GM12878 (cell line): ENCODE results near the gene CCDC14. TPM values are rescaled to one million over a fixed set of nuclear protein-coding genes. Genes with fewer than 3 reads are reported as not detected.
"Not testable (repeated sequence)": the region's sequence is repeated elsewhere in the genome, so short reads cannot be mapped to it uniquely, and the experiment has no call there.

Source experiments
- ATAC-seq: fragments of 200-7000 bp; cut with Tn5 transposase; 3 replicates; pipeline ENCODE4 v1.9.1; 2020; ENCODE audit warnings: mild to moderate bottlenecking, moderate library complexity
- BruUV-seq: library from RNA; stranded (reverse); fragments of 400-500 nt; replicated peaks from 2 replicates; lab custom pipeline; 2021; lab: Mats Ljungman, UMichigan
- CTCF ChIA-PET: fragments of 300-600 bp; sonication (Branson Sonifier 250); formaldehyde crosslinking; extraction: SDS; loops from one replicate; lab custom pipeline; 2021; ENCODE audit warnings: inconsistent platforms; lab: Yijun Ruan, JAX
- POLR2A ChIA-PET: fragments of 350-600 bp; formaldehyde crosslinking; extraction: SDS; loops from one replicate; lab custom pipeline; 2021; ENCODE audit warnings: inconsistent platforms; lab: Charles Lee
- RAD21 ChIA-PET: fragments of 300-600 bp; sonication (Branson Sonifier 250); formaldehyde crosslinking; loops from one replicate; lab custom pipeline; 2023; ENCODE audit warnings: antibody characterized with exemption; ENCODE audit not compliant: unreplicated experiment; lab: Charles Lee
- SMC1A ChIA-PET: fragments of 300-600 bp; sonication (Branson Sonifier 250); formaldehyde crosslinking; loops from one replicate; lab custom pipeline; 2023; ENCODE audit not compliant: unreplicated experiment, uncharacterized antibody; lab: Charles Lee
- DNase-seq: peaks from one replicate; pipeline ENCODE4 v3.0.0-alpha.2; 2011; ENCODE audit warnings: low read depth, low spot score
- FAIRE-seq: peaks from 3 replicates; lab custom pipeline; 2011; peaks lifted over from hg19 to GRCh38; lab: Jason Lieb, UNC
- H2AFZ ChIP-seq: 2 replicates; pipeline ENCODE4 v1.6.0; 2011; ENCODE audit warnings: low read depth, low read length, control low read depth; ENCODE audit not compliant: control insufficient read depth
- H3K27ac ChIP-seq: 2 replicates; pipeline ENCODE4 v1.5.1; 2011; ENCODE audit warnings: control low read depth; ENCODE audit not compliant: control insufficient read depth, insufficient read depth
- H3K27me3 ChIP-seq, 2 experiments: replicated peaks in 1 of 2; 2 replicates each; pipeline versions ENCODE4 v1.6.0 to v1.6.1; 2011; ENCODE audit warnings: low read length in 1 of 2; ENCODE audit not compliant: control insufficient read depth in 2 of 2, insufficient read depth in 2 of 2
- H3K36me3 ChIP-seq, 2 experiments: 2 replicates each; pipeline ENCODE4 v1.5.1; 2011; ENCODE audit warnings: low read length in 1 of 2; ENCODE audit not compliant: control insufficient read depth in 2 of 2, insufficient read depth in 2 of 2
- H3K4me1 ChIP-seq: 2 replicates; pipeline ENCODE4 v1.6.1; 2011; ENCODE audit warnings: mild to moderate bottlenecking, low read length, moderate library complexity, mixed read lengths; ENCODE audit not compliant: control insufficient read depth, insufficient read depth
- H3K4me2 ChIP-seq: 2 replicates; pipeline ENCODE4 v1.6.0; 2011; ENCODE audit warnings: control low read depth; ENCODE audit not compliant: control insufficient read depth, insufficient read depth
- H3K4me3 ChIP-seq: fragments of 200-600 bp; sonication (generic); 2 replicates; pipeline ENCODE4 v1.5.1; 2016
- H3K79me2 ChIP-seq: 2 replicates; pipeline ENCODE4 v1.6.0; 2011; ENCODE audit warnings: low read length; ENCODE audit not compliant: control insufficient read depth, insufficient read depth
- H3K9ac ChIP-seq: 2 replicates; pipeline ENCODE4 v1.8.0; 2011; ENCODE audit warnings: low read length, control low read depth, mixed read lengths; ENCODE audit not compliant: control insufficient read depth, insufficient read depth
- H3K9me3 ChIP-seq: replicated peaks from 3 replicates; pipeline ENCODE4 v1.5.1; 2011; ENCODE audit warnings: mild to moderate bottlenecking, low read length; ENCODE audit not compliant: control insufficient read depth, insufficient read depth
- H4K20me1 ChIP-seq: 2 replicates; pipeline ENCODE4 v1.6.0; 2011; ENCODE audit not compliant: control insufficient read depth, insufficient read depth
- CTCF ChIP-seq, 3 experiments: IDR thresholded peaks in 2 of 3; conservative IDR thresholded peaks in 1 of 3; 2 replicates each; pipeline ENCODE4 v1.5.1; 2011; ENCODE audit warnings: low read depth in 3 of 3, low read length in 3 of 3, mild to moderate bottlenecking in 3 of 3, control low read depth in 2 of 3, moderate library complexity in 2 of 3, inconsistent platforms in 1 of 3, mixed read lengths in 1 of 3; ENCODE audit not compliant: control insufficient read depth in 2 of 3, insufficient read depth in 1 of 3; ENCODE audit errors: extremely low read depth in 1 of 3
- RAD21 ChIP-seq: IDR thresholded peaks from 2 replicates; pipeline ENCODE4 v1.6.1; 2011; ENCODE audit warnings: mild to moderate bottlenecking, low read depth, low read length, moderate library complexity; ENCODE audit not compliant: insufficient read depth
- SMC3 ChIP-seq: IDR thresholded peaks from 2 replicates; pipeline ENCODE4 v1.6.1; 2011; ENCODE audit warnings: low read length, improper control_type of control experiment, borderline replicate concordance
- WGBS: methylation state at CpG from one replicate; pipeline ENCODE4 v1.1.6; 2016; ENCODE audit warnings: low lambda C conversion rate; ENCODE audit not compliant: insufficient replicate concordance, insufficient coverage; ENCODE audit errors: missing lambda C conversion rate; 5-methylcytosine and 5-hydroxymethylcytosine counted together
- in situ Hi-C: fragments of 300-500 bp; cut with MboI; formaldehyde crosslinking; loops from 9 replicates; pipeline ENCODE4 v1.14.3; 2018; ENCODE audit warnings: mixed read lengths
- intact Hi-C: fragments of 100-400 bp; cut with micrococcal nuclease; formaldehyde crosslinking; loops from one replicate; pipeline ENCODE4 v1.14.2; 2022; ENCODE audit not compliant: unreplicated experiment
- polyA plus RNA-seq, 11 experiments: library from polyadenylated mRNA; depleted of rRNA in 4 of 11; unstranded in 6 of 11; stranded (reverse) in 5 of 11; fragments of >200 nt; fragmentation: Nextera tagmentation in 4 of 11; fragmentation: Illumina TruSeq in 1 of 11; extraction: Ambion mirVana in 4 of 11; extraction: Trizol in 1 of 11; gene quantifications; 1 replicate in 1 of 11; 2 replicates in 10 of 11; pipeline versions ENCODE4 v1.2.1 to v1.2.3, GENCODE V29; 2011 to 2016; ENCODE audit warnings: inconsistent platforms in 2 of 11, missing spikeins in 2 of 11, low read depth in 1 of 11
- total RNA-seq, 4 experiments: library from RNA; depleted of rRNA in 3 of 4; stranded (reverse); fragments of >200 nt in 3 of 4; fragmentation: Illumina TruSeq in 1 of 4; extraction: Trizol in 1 of 4; gene quantifications; 2 replicates each; pipeline versions ENCODE4 v1.2.1 to v1.2.3, GENCODE V29; 2013 to 2021

CCDC14 gene
- total and polyA plus RNA-seq, 10 of the 15 experiments (the other 5 are each of a cell fraction or from before 2014, with no cell fraction given): 15.9 to 104 (median 43.0) TPM

GRCh38 chr3:123979525-123980501 is 18.8 kb upstream of the CCDC14 start:
- H3K27ac ChIP-seq, DNase-seq, H3K9ac ChIP-seq, H3K4me1 ChIP-seq, BruUV-seq, POLR2A ChIA-PET, H3K79me2 ChIP-seq, H2AFZ ChIP-seq, H3K27me3 ChIP-seq, H4K20me1 ChIP-seq, H3K36me3 ChIP-seq, H3K4me2 ChIP-seq, H3K9me3 ChIP-seq, H3K4me3 ChIP-seq, in situ Hi-C loops: not testable (repeated sequence)
- peak; percentile 90 for ATAC-seq
- ChIA-PET CTCF (interaction anchor here (0.7 to 4.2 kb wide), 8 partner anchors 10 to 327 kb away, joined by 3 to 17 read pairs (median 6); no protein-coding TSS in a partner anchor), RAD21 (interaction anchor here (1.9 kb wide), 1 partner anchor 39 kb away, joined by 9 read pairs; no protein-coding TSS in a partner anchor), SMC1A (interaction anchor here (1.1 to 1.6 kb wide), 3 partner anchors 33 to 256 kb away, joined by 3 to 7 read pairs (median 5); no protein-coding TSS in a partner anchor)
- WGBS: 24% methylated on average over 25 of the region's 29 CpGs
- peak; percentile 96 for FAIRE-seq
- TF ChIP-seq SMC3 (peak; percentile 26; the same call in 1 of the 2 replicates), CTCF (IDR thresholded peaks at IDR 0.05 in 2 of 3, conservative IDR thresholded peaks at IDR 0.05 in 1 of 3; ENCODE audit: control insufficient read depth in 2 of 3, extremely low read depth in 1 of 3, insufficient read depth in 1 of 3, low read depth in 3 of 3, low read length in 3 of 3) (peak; percentile 25 to 52 (median 51); a peak in 5 of 6 replicates), RAD21 (peak; percentile 41)
- intact Hi-C loops: loop anchor here (5.0 kb wide), 1 partner anchor 98 kb away; the partner anchor contains the start of gene MYLK

GRCh38 chr3:123976904-123977303 is 15.9 kb upstream of the CCDC14 start:
- RAD21 ChIA-PET, H3K4me1 ChIP-seq, DNase-seq, SMC1A ChIA-PET, H3K79me2 ChIP-seq, H3K9ac ChIP-seq, H2AFZ ChIP-seq, H4K20me1 ChIP-seq, POLR2A ChIA-PET, H3K4me2 ChIP-seq, H3K4me3 ChIP-seq, intact Hi-C loops, H3K27ac ChIP-seq, FAIRE-seq, H3K27me3 ChIP-seq, H3K9me3 ChIP-seq, H3K36me3 ChIP-seq, in situ Hi-C loops, BruUV-seq, ATAC-seq, CTCF ChIA-PET: not testable (repeated sequence)
- 89% methylated on average over 7 of the region's 7 CpGs for WGBS

GRCh38 chr3:123976181-123976898 is 15.3 kb upstream of the CCDC14 start:
- H4K20me1 ChIP-seq, BruUV-seq: not testable (repeated sequence)

More at GRCh38 chr3:123976181-123976898, 15.3 kb upstream of the CCDC14 start:
- 23% methylated on average over 3 of the region's 4 CpGs for WGBS
- DNase-seq, FAIRE-seq, in situ Hi-C loops, H2AFZ ChIP-seq, H3K9ac ChIP-seq, H3K9me3 ChIP-seq, H3K79me2 ChIP-seq, ATAC-seq, intact Hi-C loops, H3K4me2 ChIP-seq, H3K4me3 ChIP-seq, RAD21 ChIA-PET, SMC1A ChIA-PET, H3K27me3 ChIP-seq, H3K36me3 ChIP-seq, H3K4me1 ChIP-seq, H3K27ac ChIP-seq, POLR2A ChIA-PET: not testable (repeated sequence)
- CTCF ChIA-PET: interaction anchor here (0.6 kb wide), 1 partner anchor 569 kb away, joined by 3 read pairs; no protein-coding TSS in a partner anchor
